CD14-positive monocyte (primary cell): ENCODE data around the gene ITM2B. TPM values are rescaled to one million over a fixed set of nuclear protein-coding genes. Genes with fewer than 3 reads are reported as not detected.

Source experiments
- DNase-seq, 3 donors: peaks; one replicate each; pipeline ENCODE4 v3.0.0-alpha.2; 2011 to 2022
- H2AFZ ChIP-seq: 2 replicates; pipeline ENCODE4 v1.6.0; 2012; ENCODE audit warnings: mild to moderate bottlenecking, low read depth, low read length, inconsistent platforms; ENCODE audit not compliant: insufficient read depth, poor library complexity, severe bottlenecking
- H3K27ac ChIP-seq, 2 donors: 1 replicate in 1 of 2; 2 replicates in 1 of 2; pipeline ENCODE4 v1.5.1; 2012 to 2013; ENCODE audit warnings: low read length in 2 of 2, control low read depth in 1 of 2, inconsistent platforms in 1 of 2, low read depth in 1 of 2, mild to moderate bottlenecking in 1 of 2
- H3K27me3 ChIP-seq, 2 donors: one replicate each; pipeline versions ENCODE4 v1.6.0 to v1.6.1; 2011 to 2013; ENCODE audit warnings: low read length in 2 of 2; ENCODE audit not compliant: control insufficient read depth in 2 of 2, insufficient read depth in 2 of 2
- H3K36me3 ChIP-seq, 2 donors: replicated peaks in 1 of 2; 1 replicate in 1 of 2; 2 replicates in 1 of 2; pipeline versions ENCODE4 v1.5.1 to v1.6.1; 2012 to 2013; ENCODE audit warnings: low read length in 2 of 2, control low read depth in 1 of 2, inconsistent platforms in 1 of 2, mild to moderate bottlenecking in 1 of 2; ENCODE audit not compliant: insufficient read depth in 2 of 2, control insufficient read depth in 1 of 2
- H3K4me1 ChIP-seq, 2 donors: 1 replicate in 1 of 2; 2 replicates in 1 of 2; pipeline versions ENCODE4 v1.5.1 to v1.6.1; 2012 to 2013; ENCODE audit warnings: low read length in 2 of 2, control low read depth in 1 of 2, inconsistent platforms in 1 of 2, mild to moderate bottlenecking in 1 of 2, moderate library complexity in 1 of 2; ENCODE audit not compliant: insufficient read depth in 2 of 2, control insufficient read depth in 1 of 2
- H3K4me2 ChIP-seq: replicated peaks from 2 replicates; pipeline ENCODE3; 2012; ENCODE audit warnings: low read length, moderate library complexity, mild to moderate bottlenecking; ENCODE audit not compliant: poor library complexity, severe bottlenecking; ENCODE audit errors: extremely low read depth
- H3K4me3 ChIP-seq, 3 experiments: fragments of 200-600 bp in 1 of 3; sonication (generic) in 1 of 3; replicated peaks in 1 of 3; 1 replicate in 2 of 3; 2 replicates in 1 of 3; pipeline ENCODE4 v1.5.1; 2011 to 2013; ENCODE audit warnings: low read length in 3 of 3, mild to moderate bottlenecking in 3 of 3, control low read depth in 2 of 3, low read depth in 2 of 3, inconsistent platforms in 1 of 3, moderate library complexity in 1 of 3
- H3K79me2 ChIP-seq: 2 replicates; pipeline ENCODE4 v1.6.0; 2012; ENCODE audit warnings: mild to moderate bottlenecking, control low read depth, inconsistent platforms, low read length, moderate library complexity; ENCODE audit not compliant: insufficient read depth
- H3K9ac ChIP-seq: 2 replicates; pipeline ENCODE4 v1.6.0; 2017; ENCODE audit warnings: low read length, mild to moderate bottlenecking; ENCODE audit not compliant: insufficient read depth, poor library complexity, severe bottlenecking
- H3K9me3 ChIP-seq, 2 donors: replicated peaks in 1 of 2; 1 replicate in 1 of 2; 2 replicates in 1 of 2; pipeline versions ENCODE4 v1.5.1 to v1.6.1; 2012 to 2013; ENCODE audit warnings: low read length in 2 of 2, control low read depth in 1 of 2; ENCODE audit not compliant: control insufficient read depth in 1 of 2, insufficient read depth in 1 of 2
- H4K20me1 ChIP-seq: 2 replicates; pipeline ENCODE4 v1.6.0; 2012; ENCODE audit warnings: mild to moderate bottlenecking, low read length, control low read depth, moderate library complexity; ENCODE audit not compliant: insufficient read depth
- H3K27ac Mint-ChIP-seq, 7 donors: one replicate each; pipeline ENCODE4 v1.8.0; 2020; ENCODE audit warnings: mild to moderate bottlenecking in 7 of 7, mixed read lengths in 7 of 7, moderate library complexity in 6 of 7, inconsistent platforms in 2 of 7
- H3K27me3 Mint-ChIP-seq, 3 donors: one replicate each; pipeline ENCODE4 v1.8.0; 2021 to 2022; ENCODE audit warnings: low read depth in 3 of 3, mild to moderate bottlenecking in 3 of 3, mixed read lengths in 3 of 3, moderate library complexity in 3 of 3, inconsistent platforms in 1 of 3
- H3K36me3 Mint-ChIP-seq, 2 donors: one replicate each; pipeline ENCODE4 v1.8.0; 2020; ENCODE audit warnings: mixed read lengths in 2 of 2, inconsistent platforms in 1 of 2, mild to moderate bottlenecking in 1 of 2
- H3K4me1 Mint-ChIP-seq: one replicate; pipeline ENCODE4 v1.8.0; 2020; ENCODE audit warnings: mild to moderate bottlenecking, mixed read lengths
- H3K4me3 Mint-ChIP-seq, 2 donors: one replicate each; pipeline ENCODE4 v1.8.0; 2020; ENCODE audit warnings: mild to moderate bottlenecking in 2 of 2, mixed read lengths in 2 of 2, moderate library complexity in 1 of 2
- H3K9me3 Mint-ChIP-seq, 7 donors: one replicate each; pipeline ENCODE4 v1.8.0; 2020 to 2022; ENCODE audit warnings: mixed read lengths in 7 of 7, mild to moderate bottlenecking in 6 of 7, moderate library complexity in 6 of 7, inconsistent platforms in 2 of 7
- WGBS: methylation state at CpG from one replicate; pipeline ENCODE4 v1.1.5; 2013; ENCODE audit warnings: missing lambda C conversion rate; ENCODE audit not compliant: insufficient coverage; 5-methylcytosine and 5-hydroxymethylcytosine counted together
- intact Hi-C, 2 donors: fragments of 100-400 bp; cut with micrococcal nuclease; formaldehyde crosslinking; loops; one replicate each; pipeline versions ENCODE4 v1.15.0 to v1.15.1; 2023
- polyA plus RNA-seq, 3 donors: library from polyadenylated mRNA; depleted of rRNA in 1 of 3; unstranded in 2 of 3; stranded (reverse) in 1 of 3; fragments of 300-500 nt in 2 of 3; fragments of >200 nt in 1 of 3; fragmentation: Illumina TruSeq in 2 of 3; gene quantifications; 1 replicate in 2 of 3; 2 replicates in 1 of 3; pipeline ENCODE4 v1.2.3, GENCODE V29; 2012 to 2021
- TF ChIP-seq, protein P1 (sequence below): fragments of 200-600 bp; IDR thresholded peaks from one replicate; pipeline ENCODE4 v1.8.0; 2022; ENCODE audit warnings: antibody characterized with exemption, mild to moderate bottlenecking

The ITM2B gene
- polyA plus RNA-seq, 3 donors: 702 to 1,657 (median 1,502) TPM

DNA sequence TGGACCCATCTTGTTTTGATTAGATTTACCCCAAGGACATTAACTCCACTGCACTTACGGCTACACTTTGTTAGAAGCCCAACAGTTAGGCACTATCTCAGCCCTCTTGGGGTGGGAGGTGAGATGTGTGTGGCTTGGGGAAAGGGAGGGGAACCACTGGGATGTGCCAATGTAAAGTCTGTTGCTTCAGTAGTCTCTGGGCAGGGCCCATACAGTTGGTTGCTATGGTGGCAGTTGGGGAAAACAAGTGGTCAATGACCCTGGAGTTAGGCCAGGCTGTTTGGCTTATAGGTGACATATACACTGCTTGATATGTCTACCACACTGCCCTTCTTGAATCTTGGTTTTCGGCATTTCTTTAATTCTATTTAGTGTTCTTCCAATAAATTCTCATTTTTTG lies 61.6 kb downstream of the ITM2B start:
- no CpG with 5 or more reads among the region's 2 CpGs for WGBS
- Mint-ChIP-seq H3K36me3 (no peaks in the 10 kb centered on the region), H3K9me3 (no peaks in the 10 kb centered on the region), H3K4me3 (no peak overlapping the region), H3K27me3 (peaks cover 0 to 3% (median 3%) of the 10 kb centered on the region in 3 donors), H3K27ac (no peak overlapping the region), H3K4me1 (peaks cover 2% of the 10 kb centered on the region)
- H3K27me3 ChIP-seq: no peaks in the 10 kb centered on the region
- no peaks in the 10 kb centered on the region for H3K4me1 ChIP-seq
- no peaks in the 10 kb centered on the region for H3K36me3 ChIP-seq
- no peaks in the 10 kb centered on the region for H3K9me3 ChIP-seq
- intact Hi-C loops: no loop called here
- H3K4me3 ChIP-seq: no peak overlapping the region
- H3K27ac ChIP-seq: no peak overlapping the region
- TF ChIP-seq, protein P1, sequence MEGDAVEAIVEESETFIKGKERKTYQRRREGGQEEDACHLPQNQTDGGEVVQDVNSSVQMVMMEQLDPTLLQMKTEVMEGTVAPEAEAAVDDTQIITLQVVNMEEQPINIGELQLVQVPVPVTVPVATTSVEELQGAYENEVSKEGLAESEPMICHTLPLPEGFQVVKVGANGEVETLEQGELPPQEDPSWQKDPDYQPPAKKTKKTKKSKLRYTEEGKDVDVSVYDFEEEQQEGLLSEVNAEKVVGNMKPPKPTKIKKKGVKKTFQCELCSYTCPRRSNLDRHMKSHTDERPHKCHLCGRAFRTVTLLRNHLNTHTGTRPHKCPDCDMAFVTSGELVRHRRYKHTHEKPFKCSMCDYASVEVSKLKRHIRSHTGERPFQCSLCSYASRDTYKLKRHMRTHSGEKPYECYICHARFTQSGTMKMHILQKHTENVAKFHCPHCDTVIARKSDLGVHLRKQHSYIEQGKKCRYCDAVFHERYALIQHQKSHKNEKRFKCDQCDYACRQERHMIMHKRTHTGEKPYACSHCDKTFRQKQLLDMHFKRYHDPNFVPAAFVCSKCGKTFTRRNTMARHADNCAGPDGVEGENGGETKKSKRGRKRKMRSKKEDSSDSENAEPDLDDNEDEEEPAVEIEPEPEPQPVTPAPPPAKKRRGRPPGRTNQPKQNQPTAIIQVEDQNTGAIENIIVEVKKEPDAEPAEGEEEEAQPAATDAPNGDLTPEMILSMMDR: no peak
- H3K9ac ChIP-seq: no peak overlapping the region
- H2AFZ ChIP-seq: no peak overlapping the region
- H4K20me1 ChIP-seq: no peaks in the 10 kb centered on the region
- H3K79me2 ChIP-seq: no peaks in the 10 kb centered on the region
- H3K4me2 ChIP-seq: no peak overlapping the region
- no peak for DNase-seq

DNA sequence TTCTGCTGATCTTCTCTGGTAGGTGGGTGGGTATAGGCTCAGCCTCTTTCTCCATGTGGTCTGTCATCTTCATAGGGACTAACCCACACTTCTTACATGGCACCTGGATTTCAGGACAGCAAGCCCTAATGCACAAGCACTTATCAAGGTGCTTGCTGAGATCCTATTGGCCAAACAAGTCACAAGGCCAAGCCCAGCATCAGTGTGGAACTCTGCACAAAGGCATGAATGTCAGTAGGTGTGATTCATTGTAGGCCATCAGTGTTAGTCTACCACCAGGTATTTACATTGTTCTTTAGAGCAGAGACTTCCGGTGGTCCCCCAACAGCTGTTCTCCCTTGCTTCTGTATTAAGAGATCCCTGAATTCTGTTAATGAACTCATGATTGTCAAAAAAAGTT lies 62.3 kb downstream of the ITM2B start:
- Mint-ChIP-seq H3K27ac (no peak overlapping the region), H3K27me3 (peaks cover 0 to 3% (median 3%) of the 10 kb centered on the region in 3 donors), H3K9me3 (no peaks in the 10 kb centered on the region), H3K4me1 (peaks cover 4% of the 10 kb centered on the region), H3K36me3 (no peaks in the 10 kb centered on the region), H3K4me3 (no peak overlapping the region)
- no peaks in the 10 kb centered on the region for H3K36me3 ChIP-seq
- no peak overlapping the region for H3K4me2 ChIP-seq
- DNase-seq: no peak
- H3K9me3 ChIP-seq: no peaks in the 10 kb centered on the region
- no peak overlapping the region for H3K9ac ChIP-seq
- no peak overlapping the region for H2AFZ ChIP-seq
- no peaks in the 10 kb centered on the region for H4K20me1 ChIP-seq
- H3K79me2 ChIP-seq: no peaks in the 10 kb centered on the region
- WGBS: no CpG with 5 or more reads among the region's 1 CpG
- no peak overlapping the region for H3K4me3 ChIP-seq
- H3K27me3 ChIP-seq: no peaks in the 10 kb centered on the region
- TF ChIP-seq, protein P1: no peak
- no peak overlapping the region for H3K27ac ChIP-seq
- intact Hi-C loops: no loop called here
- no peaks in the 10 kb centered on the region for H3K4me1 ChIP-seq
